H1 (cell line): Measurements from ENCODE around the gene LPO. TPM values are rescaled to one million over a fixed set of nuclear protein-coding genes. Genes with fewer than 3 reads are reported as not detected.

ENCODE experiments used
- CTCF ChIA-PET: fragments of 300-600 bp; sonication (Branson Sonifier 250); formaldehyde crosslinking; loops from one replicate; lab custom pipeline; 2021; ENCODE audit not compliant: partially characterized antibody; lab: Charles Lee
- POLR2A ChIA-PET: fragments of 300-600 bp; sonication (Branson Sonifier 250); formaldehyde crosslinking; loops from one replicate; lab custom pipeline; 2021; ENCODE audit warnings: inconsistent platforms; ENCODE audit not compliant: partially characterized antibody; lab: Charles Lee
- DNase-seq, 2 experiments: peaks; one replicate each; pipeline versions ENCODE4 v3.0.0 to v3.0.0-alpha.2; 2010 to 2022; ENCODE audit warnings: low spot score in 2 of 2, low read depth in 1 of 2, mixed read lengths in 1 of 2
- FAIRE-seq: peaks from 2 replicates; lab custom pipeline; 2011; peaks lifted over from hg19 to GRCh38; lab: Jason Lieb, UNC
- H2AFZ ChIP-seq: 2 replicates; pipeline ENCODE4 v1.8.1; 2012; ENCODE audit warnings: low read length, inconsistent platforms
- H2AK5ac ChIP-seq: 2 replicates; pipeline ENCODE4 v1.6.1; 2013; ENCODE audit warnings: low read depth, low read length
- H2BK120ac ChIP-seq: replicated peaks from 2 replicates; pipeline ENCODE3; 2013; ENCODE audit warnings: low read depth, low read length, inconsistent platforms
- H2BK12ac ChIP-seq: 2 replicates; pipeline ENCODE4 v1.6.1; 2013; ENCODE audit warnings: low read depth, low read length
- H2BK15ac ChIP-seq: 2 replicates; pipeline ENCODE4 v1.6.1; 2013; ENCODE audit warnings: low read length
- H2BK20ac ChIP-seq: 2 replicates; pipeline ENCODE4 v1.6.1; 2013; ENCODE audit warnings: low read length
- H2BK5ac ChIP-seq: 2 replicates; pipeline ENCODE4 v1.6.1; 2013; ENCODE audit warnings: low read depth, low read length
- H3K14ac ChIP-seq: 2 replicates; pipeline ENCODE4 v1.6.1; 2013; ENCODE audit warnings: inconsistent platforms; ENCODE audit not compliant: insufficient read length
- H3K18ac ChIP-seq: 2 replicates; pipeline ENCODE4 v1.6.1; 2013; ENCODE audit warnings: low read length; ENCODE audit errors: extremely low read depth
- H3K23ac ChIP-seq: 2 replicates; pipeline ENCODE4 v1.6.1; 2013; ENCODE audit warnings: inconsistent platforms; ENCODE audit not compliant: insufficient read length
- H3K23me2 ChIP-seq: 2 replicates; pipeline ENCODE4 v1.6.1; 2013; ENCODE audit warnings: low read depth, low read length
- H3K27ac ChIP-seq: 2 replicates; pipeline ENCODE4 v1.6.1; 2011; ENCODE audit warnings: low read depth, low read length, inconsistent platforms
- H3K27me3 ChIP-seq, 4 experiments: replicated peaks in 1 of 4; 1 replicate in 1 of 4; 2 replicates in 3 of 4; pipeline versions ENCODE4 v1.6.1 to v1.8.1; 2011 to 2013; ENCODE audit warnings: low read length in 3 of 4, mild to moderate bottlenecking in 3 of 4, inconsistent platforms in 2 of 4, mixed read lengths in 2 of 4, moderate library complexity in 1 of 4; ENCODE audit not compliant: control insufficient read depth in 3 of 4, insufficient read depth in 3 of 4; ENCODE audit errors: extremely low read depth in 1 of 4
- H3K36me3 ChIP-seq, 4 experiments: 2 replicates each; pipeline versions ENCODE4 v1.6.1 to v1.8.1; 2011 to 2013; ENCODE audit warnings: mild to moderate bottlenecking in 4 of 4, low read length in 3 of 4, moderate library complexity in 2 of 4, control low read depth in 1 of 4, inconsistent platforms in 1 of 4; ENCODE audit not compliant: insufficient read depth in 4 of 4, control insufficient read depth in 2 of 4
- H3K4ac ChIP-seq: replicated peaks from 2 replicates; pipeline ENCODE3; 2013; ENCODE audit warnings: low read length, low read depth, mixed read lengths, inconsistent platforms; ENCODE audit not compliant: insufficient read length
- H3K4me1 ChIP-seq, 4 experiments: replicated peaks in 1 of 4; 1 replicate in 1 of 4; 2 replicates in 3 of 4; pipeline versions ENCODE4 v1.6.1 to v1.8.1; 2011 to 2013; ENCODE audit warnings: low read length in 3 of 4, inconsistent platforms in 2 of 4, mixed read lengths in 1 of 4; ENCODE audit not compliant: insufficient read depth in 4 of 4, control insufficient read depth in 3 of 4
- H3K4me2 ChIP-seq, 2 experiments: 2 replicates each; pipeline versions ENCODE4 v1.6.1 to v1.8.1; 2011 to 2013; ENCODE audit warnings: low read depth in 2 of 2, low read length in 2 of 2, control low read depth in 1 of 2, inconsistent platforms in 1 of 2, mild to moderate bottlenecking in 1 of 2; ENCODE audit not compliant: insufficient read depth in 1 of 2
- H3K4me3 ChIP-seq, 4 experiments: fragments of 200-600, 300-600 bp in 1 of 4; sonication (generic), shearing (Covaris generic), sonication (Bioruptor Twin) in 1 of 4; 2 replicates each; pipeline versions ENCODE4 v1.5.1 to v1.8.1; 2011 to 2016; ENCODE audit warnings: low read length in 4 of 4, low read depth in 3 of 4, control low read depth in 2 of 4, inconsistent platforms in 2 of 4, mild to moderate bottlenecking in 2 of 4, mixed read lengths in 1 of 4, moderate library complexity in 1 of 4; ENCODE audit not compliant: insufficient read depth in 2 of 4; ENCODE audit errors: extremely low read depth in 1 of 4
- H3K56ac ChIP-seq: replicated peaks from 2 replicates; pipeline ENCODE3; 2013; ENCODE audit warnings: low read depth, mild to moderate bottlenecking, mixed read lengths, low read length, inconsistent platforms; ENCODE audit not compliant: insufficient read length
- H3K79me1 ChIP-seq: 2 replicates; pipeline ENCODE4 v1.6.1; 2013; ENCODE audit warnings: low read depth, low read length, control low read depth
- H3K79me2 ChIP-seq, 2 experiments: 2 replicates each; pipeline versions ENCODE4 v1.6.1 to v1.8.1; 2012 to 2013; ENCODE audit warnings: low read length in 2 of 2, mild to moderate bottlenecking in 2 of 2, inconsistent platforms in 1 of 2; ENCODE audit not compliant: insufficient read depth in 2 of 2, control insufficient read depth in 1 of 2
- H3K9ac ChIP-seq, 4 experiments: replicated peaks in 1 of 4; 1 replicate in 1 of 4; 2 replicates in 3 of 4; pipeline versions ENCODE4 v1.6.1 to v1.8.1; 2011 to 2013; ENCODE audit warnings: low read depth in 3 of 4, low read length in 3 of 4, control low read depth in 2 of 4, mild to moderate bottlenecking in 2 of 4, moderate library complexity in 2 of 4, inconsistent platforms in 1 of 4; ENCODE audit errors: extremely low read depth in 1 of 4
- H3K9me3 ChIP-seq, 2 experiments: 2 replicates each; pipeline versions ENCODE4 v1.6.1 to v1.8.1; 2012 to 2013; ENCODE audit warnings: mild to moderate bottlenecking in 2 of 2, moderate library complexity in 2 of 2, control low read depth in 1 of 2, inconsistent platforms in 1 of 2, low read depth in 1 of 2, low read length in 1 of 2, mixed read lengths in 1 of 2; ENCODE audit not compliant: insufficient read depth in 2 of 2
- H4K20me1 ChIP-seq, 2 experiments: replicated peaks in 1 of 2; 2 replicates each; pipeline versions ENCODE3 to v1.8.1; 2011 to 2013; ENCODE audit warnings: inconsistent platforms in 2 of 2, low read length in 2 of 2, mild to moderate bottlenecking in 1 of 2; ENCODE audit not compliant: insufficient read depth in 2 of 2, control insufficient read depth in 1 of 2
- H4K5ac ChIP-seq: 2 replicates; pipeline ENCODE4 v1.6.1; 2013; ENCODE audit warnings: low read length, low read depth, mixed read lengths, inconsistent platforms; ENCODE audit not compliant: insufficient read length
- H4K8ac ChIP-seq: 2 replicates; pipeline ENCODE4 v1.8.0; 2013; ENCODE audit warnings: mild to moderate bottlenecking, moderate library complexity, low read length, inconsistent platforms; ENCODE audit not compliant: insufficient read depth; ENCODE audit errors: extremely low read depth
- H4K91ac ChIP-seq: replicated peaks from 2 replicates; pipeline ENCODE3; 2013; ENCODE audit warnings: low read length, mixed read lengths, inconsistent platforms; ENCODE audit not compliant: insufficient read length
- CEBPB ChIP-seq: IDR thresholded peaks from 2 replicates; pipeline ENCODE4 v1.6.1; 2012; ENCODE audit warnings: low read depth, low read length
- HDAC2 ChIP-seq, 2 experiments: fragments of 300-600 bp in 1 of 2; sonication (generic) in 1 of 2; IDR thresholded peaks; 2 replicates each; pipeline ENCODE4 v1.6.1; 2011 to 2012; ENCODE audit warnings: low read depth in 2 of 2, low read length in 2 of 2, mild to moderate bottlenecking in 2 of 2, moderate library complexity in 2 of 2, borderline replicate concordance in 1 of 2, inconsistent platforms in 1 of 2
- MAX ChIP-seq: IDR thresholded peaks from 2 replicates; pipeline ENCODE4 v1.6.1; 2012; ENCODE audit warnings: inconsistent platforms
- RXRA ChIP-seq: IDR thresholded peaks from 2 replicates; pipeline ENCODE4 v1.6.1; 2011; ENCODE audit warnings: low read depth, mild to moderate bottlenecking, low read length, moderate library complexity; ENCODE audit not compliant: insufficient read depth
- SP1 ChIP-seq: IDR thresholded peaks from 2 replicates; pipeline ENCODE4 v1.6.1; 2011; ENCODE audit warnings: low read depth, low read length
- ZNF274 ChIP-seq: IDR thresholded peaks from 2 replicates; pipeline ENCODE4 v1.7.0; 2012; ENCODE audit warnings: low read length, borderline replicate concordance; ENCODE audit errors: extremely low read depth
- WGBS, 2 experiments: shearing (Covaris generic) in 1 of 2; methylation state at CpG; one replicate each; pipeline versions ENCODE4 v1.1.6 to v1.1.7; 2013 to 2015; ENCODE audit warnings: low lambda C conversion rate in 2 of 2, mixed read lengths in 2 of 2, inconsistent platforms in 1 of 2, low coverage in 1 of 2, missing lambda C conversion rate in 1 of 2; ENCODE audit not compliant: insufficient replicate concordance in 2 of 2, insufficient coverage in 1 of 2, insufficient read length in 1 of 2; ENCODE audit errors: extremely low coverage in 1 of 2, missing lambda C conversion rate in 1 of 2; 5-methylcytosine and 5-hydroxymethylcytosine counted together
- polyA plus RNA-seq, 7 experiments: library from polyadenylated mRNA; depleted of rRNA in 3 of 7; stranded (reverse) in 5 of 7; unstranded in 2 of 7; fragments of >200 nt in 5 of 7; fragments of 200-250 nt in 2 of 7; gene quantifications; 1 replicate in 5 of 7; 2 replicates in 1 of 7; 4 replicates in 1 of 7; pipeline versions ENCODE4 v1.2.1 to v1.2.3, GENCODE V29; 2011 to 2013; ENCODE audit warnings: missing spikeins in 2 of 7, mixed read lengths in 2 of 7
- total RNA-seq: library from RNA; stranded (reverse); fragmentation: NEBNext Ultra II Directional; extraction: Animal tissue kit (Norgen Biotek cat#: 25700); gene quantifications from 2 replicates; pipeline ENCODE4 v1.2.1, GENCODE V29; 2021

The LPO gene
- total and polyA plus RNA-seq, 2 of the 8 experiments (the other 6 are each of a cell fraction or from before 2014, with no cell fraction given): 0.38 to 0.52 TPM

DNA sequence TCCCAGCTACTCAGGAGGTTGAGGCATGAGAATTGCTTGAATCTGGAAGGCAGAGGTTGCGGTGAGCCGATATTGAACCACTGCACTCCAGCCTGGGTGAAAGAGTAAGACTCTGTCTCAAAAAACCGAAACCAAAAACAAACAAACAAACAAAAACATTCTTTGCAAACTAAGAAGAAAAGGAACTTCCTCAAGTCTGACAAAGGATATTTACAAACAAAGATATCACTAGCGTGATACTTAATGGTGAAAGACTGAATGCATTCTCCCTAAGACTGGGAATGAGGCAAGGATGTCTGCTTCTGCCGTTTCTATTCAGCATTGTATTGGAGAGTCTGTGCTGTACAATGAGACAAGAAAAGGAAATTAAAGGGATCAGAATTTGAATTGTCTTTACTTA lies 52.9 kb downstream of the LPO start:
- H3K23ac ChIP-seq: no peak overlapping the region
- H2BK12ac ChIP-seq: no peak overlapping the region
- H3K23me2 ChIP-seq: no peaks in the 10 kb centered on the region
- H4K91ac ChIP-seq: no peak overlapping the region
- H3K9me3 ChIP-seq: no peaks in the 10 kb centered on the region
- no peak overlapping the region for H3K27ac ChIP-seq
- no peaks in the 10 kb centered on the region for H3K4me1 ChIP-seq
- no peak for TF ChIP-seq ZNF274
- no peak for TF ChIP-seq SP1
- TF ChIP-seq HDAC2 (IDR thresholded peaks at IDR 0.05; ENCODE audit: borderline replicate concordance in 1 of 2, low read depth in 2 of 2, low read length in 2 of 2): no peak
- no peak for TF ChIP-seq CEBPB
- no peak for TF ChIP-seq MAX
- no peak for TF ChIP-seq RXRA
- no peaks in the 10 kb centered on the region for H3K79me1 ChIP-seq
- no peak overlapping the region for H3K18ac ChIP-seq
- no peak overlapping the region for H2AFZ ChIP-seq
- H3K4me2 ChIP-seq: no peak overlapping the region
- no peak overlapping the region for H3K4me3 ChIP-seq
- H3K36me3 ChIP-seq: no peaks in the 10 kb centered on the region
- FAIRE-seq: no peak
- H2BK120ac ChIP-seq: no peak overlapping the region
- H2BK5ac ChIP-seq: no peak overlapping the region
- H3K27me3 ChIP-seq: peaks cover 0 to 2% (median 0%) of the 10 kb centered on the region in 4 experiments; a peak in 1 of 7 replicates
- DNase-seq: no peak
- no peak overlapping the region for H2BK15ac ChIP-seq
- CTCF ChIA-PET: interaction anchor here (0.6 to 7.1 kb wide), 4 partner anchors 13 to 170 kb away, joined by 3 to 58 read pairs (median 4); no protein-coding TSS in a partner anchor
- no peak overlapping the region for H2BK20ac ChIP-seq
- 87% methylated on average over 5 of the region's 5 CpGs; no CpG with 5 or more reads in 1 of the 2 experiments for WGBS, 2 experiments
- H2AK5ac ChIP-seq: no peak overlapping the region
- no peak overlapping the region for H4K5ac ChIP-seq
- no peaks in the 10 kb centered on the region for H3K79me2 ChIP-seq
- H3K4ac ChIP-seq: no peak overlapping the region
- no peak overlapping the region for H4K8ac ChIP-seq
- H3K9ac ChIP-seq: no peak overlapping the region
- POLR2A ChIA-PET: no interaction called here
- no peak overlapping the region for H3K14ac ChIP-seq
- no peaks in the 10 kb centered on the region for H4K20me1 ChIP-seq
- H3K56ac ChIP-seq: no peak overlapping the region
